ENCODE results near the gene KCTD1.

Gene KCTD1

DNA sequence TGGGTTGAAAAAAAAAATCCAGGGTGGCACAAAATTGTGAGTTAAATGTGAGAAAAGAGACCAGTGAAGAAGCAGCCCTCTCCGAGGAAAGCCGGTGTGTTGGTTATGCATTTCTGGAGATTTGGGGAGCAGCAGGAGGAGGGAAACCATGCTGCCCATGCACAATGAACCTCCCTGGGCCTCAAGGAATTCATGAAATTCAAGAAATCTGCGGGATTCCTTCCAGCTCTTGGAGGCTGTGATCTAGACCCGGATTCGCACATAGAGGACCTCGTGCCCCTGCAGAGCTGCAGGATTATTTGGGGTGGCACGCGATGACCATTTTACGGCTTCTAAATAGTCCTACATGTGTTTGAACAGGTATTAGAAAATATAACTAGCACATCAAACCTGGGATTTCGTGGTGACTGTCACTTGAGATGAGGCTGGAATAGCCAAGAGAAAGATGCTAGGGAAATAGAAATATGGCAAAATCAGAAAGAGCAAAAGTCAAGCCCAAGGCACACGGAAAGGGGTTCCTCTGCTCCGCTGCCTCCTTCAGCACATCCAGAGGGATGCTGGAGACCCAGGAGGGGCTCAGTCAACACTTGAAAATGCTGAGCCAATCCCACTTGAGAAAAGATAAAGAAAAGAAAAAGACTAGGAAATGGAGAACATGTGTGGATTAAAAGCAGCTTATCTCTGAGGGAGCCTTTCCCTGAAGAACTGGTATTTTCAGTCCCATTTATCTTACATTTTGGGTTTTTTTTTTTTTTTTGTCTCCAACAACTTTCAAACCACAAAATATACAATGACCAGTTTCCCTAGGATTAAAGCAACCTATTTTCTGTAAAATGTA lies 22.0 kb downstream of the KCTD1 start:
- peak; percentile 95 for TF ChIP-seq TEAD4 (IDR thresholded peaks at IDR 0.05)
- TF ChIP-seq, protein P1, sequence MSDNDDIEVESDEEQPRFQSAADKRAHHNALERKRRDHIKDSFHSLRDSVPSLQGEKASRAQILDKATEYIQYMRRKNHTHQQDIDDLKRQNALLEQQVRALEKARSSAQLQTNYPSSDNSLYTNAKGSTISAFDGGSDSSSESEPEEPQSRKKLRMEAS (IDR thresholded peaks at IDR 0.05) = peak; percentile 88
- TF ChIP-seq, protein P2, sequence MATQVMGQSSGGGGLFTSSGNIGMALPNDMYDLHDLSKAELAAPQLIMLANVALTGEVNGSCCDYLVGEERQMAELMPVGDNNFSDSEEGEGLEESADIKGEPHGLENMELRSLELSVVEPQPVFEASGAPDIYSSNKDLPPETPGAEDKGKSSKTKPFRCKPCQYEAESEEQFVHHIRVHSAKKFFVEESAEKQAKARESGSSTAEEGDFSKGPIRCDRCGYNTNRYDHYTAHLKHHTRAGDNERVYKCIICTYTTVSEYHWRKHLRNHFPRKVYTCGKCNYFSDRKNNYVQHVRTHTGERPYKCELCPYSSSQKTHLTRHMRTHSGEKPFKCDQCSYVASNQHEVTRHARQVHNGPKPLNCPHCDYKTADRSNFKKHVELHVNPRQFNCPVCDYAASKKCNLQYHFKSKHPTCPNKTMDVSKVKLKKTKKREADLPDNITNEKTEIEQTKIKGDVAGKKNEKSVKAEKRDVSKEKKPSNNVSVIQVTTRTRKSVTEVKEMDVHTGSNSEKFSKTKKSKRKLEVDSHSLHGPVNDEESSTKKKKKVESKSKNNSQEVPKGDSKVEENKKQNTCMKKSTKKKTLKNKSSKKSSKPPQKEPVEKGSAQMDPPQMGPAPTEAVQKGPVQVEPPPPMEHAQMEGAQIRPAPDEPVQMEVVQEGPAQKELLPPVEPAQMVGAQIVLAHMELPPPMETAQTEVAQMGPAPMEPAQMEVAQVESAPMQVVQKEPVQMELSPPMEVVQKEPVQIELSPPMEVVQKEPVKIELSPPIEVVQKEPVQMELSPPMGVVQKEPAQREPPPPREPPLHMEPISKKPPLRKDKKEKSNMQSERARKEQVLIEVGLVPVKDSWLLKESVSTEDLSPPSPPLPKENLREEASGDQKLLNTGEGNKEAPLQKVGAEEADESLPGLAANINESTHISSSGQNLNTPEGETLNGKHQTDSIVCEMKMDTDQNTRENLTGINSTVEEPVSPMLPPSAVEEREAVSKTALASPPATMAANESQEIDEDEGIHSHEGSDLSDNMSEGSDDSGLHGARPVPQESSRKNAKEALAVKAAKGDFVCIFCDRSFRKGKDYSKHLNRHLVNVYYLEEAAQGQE (IDR thresholded peaks at IDR 0.05; ENCODE audit: low read depth) = no peak
- TF ChIP-seq TCF12 (IDR thresholded peaks at IDR 0.05; ENCODE audit: low read depth) = peak; percentile 73
- no peak for TF ChIP-seq FOXM1 (IDR thresholded peaks at IDR 0.05; ENCODE audit: borderline replicate concordance, low read depth)
- 0 out of 2 replicates have a peak, but pooled peaks have one; percentile 2 for TF ChIP-seq TAF1 (IDR thresholded peaks at IDR 0.05; ENCODE audit: low read depth)
- no peak for TF ChIP-seq CREB1 (IDR thresholded peaks at IDR 0.05; ENCODE audit: low read depth)
- peak; percentile 13; the same call in 1 of the 2 replicates for TF ChIP-seq RAD21 (IDR thresholded peaks at IDR 0.05; ENCODE audit: low read depth)
- TF ChIP-seq EP300 (IDR thresholded peaks at IDR 0.05; ENCODE audit: borderline replicate concordance) = peak; percentile 73
- no peak for TF ChIP-seq EGR1 (IDR thresholded peaks at IDR 0.05)
- TF ChIP-seq NFIC (IDR thresholded peaks at IDR 0.05) = peak; percentile 36
- TF ChIP-seq ZBTB7A (IDR thresholded peaks at IDR 0.05; ENCODE audit: low read depth) = no peak
- TF ChIP-seq, protein P3, sequence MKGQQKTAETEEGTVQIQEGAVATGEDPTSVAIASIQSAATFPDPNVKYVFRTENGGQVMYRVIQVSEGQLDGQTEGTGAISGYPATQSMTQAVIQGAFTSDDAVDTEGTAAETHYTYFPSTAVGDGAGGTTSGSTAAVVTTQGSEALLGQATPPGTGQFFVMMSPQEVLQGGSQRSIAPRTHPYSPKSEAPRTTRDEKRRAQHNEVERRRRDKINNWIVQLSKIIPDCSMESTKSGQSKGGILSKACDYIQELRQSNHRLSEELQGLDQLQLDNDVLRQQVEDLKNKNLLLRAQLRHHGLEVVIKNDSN (IDR thresholded peaks at IDR 0.05) = no peak
- TF ChIP-seq YY1 (IDR thresholded peaks at IDR 0.05; ENCODE audit: low read depth) = no peak; the same call in 1 of the 2 replicates
- TF ChIP-seq CEBPB (IDR thresholded peaks at IDR 0.05) = no peak

DNA sequence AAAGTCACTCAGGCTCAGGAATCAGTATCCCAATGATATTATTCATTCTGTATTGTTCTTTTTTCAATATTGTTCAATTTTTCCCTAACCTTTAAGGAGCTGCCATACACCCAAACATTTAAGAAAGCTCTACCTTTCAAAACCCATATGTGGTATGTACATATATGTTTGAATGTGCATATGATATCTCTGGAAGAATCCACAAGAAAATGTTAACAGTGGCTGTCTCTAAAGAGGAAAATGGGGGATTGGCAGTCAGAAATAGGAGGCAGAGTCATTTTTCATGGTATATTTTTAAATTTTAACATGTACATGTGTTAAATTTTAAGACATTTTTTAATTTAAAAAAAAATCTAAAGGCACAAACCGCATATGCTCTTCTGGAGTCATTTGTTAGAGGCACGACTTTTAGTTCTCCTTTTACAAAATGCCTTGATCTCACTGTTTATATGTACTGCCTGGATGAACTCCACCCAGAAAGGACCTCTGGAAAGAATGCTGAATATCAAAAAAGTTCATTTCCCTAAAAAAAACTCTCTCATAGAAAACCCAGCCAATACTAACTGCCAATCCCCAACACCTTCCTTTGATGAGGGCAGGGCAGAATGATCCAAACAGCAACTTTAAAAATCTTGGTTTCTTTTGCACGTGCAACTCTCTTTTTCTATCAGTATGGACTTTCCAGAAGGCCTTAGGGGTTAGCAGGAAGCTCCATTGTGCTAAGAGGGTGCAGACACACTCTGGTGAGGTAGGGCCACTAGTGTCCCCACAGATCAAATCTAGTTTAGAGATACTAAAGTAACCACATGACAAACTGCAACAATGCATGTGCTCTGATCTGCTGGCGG lies 23.6 kb downstream of the KCTD1 start:
- TF ChIP-seq, protein P3 (IDR thresholded peaks at IDR 0.05) = no peak
- TF ChIP-seq NFIC (IDR thresholded peaks at IDR 0.05) = no peak
- TF ChIP-seq TEAD4 (IDR thresholded peaks at IDR 0.05) = no peak
- no peak for TF ChIP-seq YY1 (IDR thresholded peaks at IDR 0.05; ENCODE audit: low read depth)
- no peak for TF ChIP-seq TAF1 (IDR thresholded peaks at IDR 0.05; ENCODE audit: low read depth)
- no peak for TF ChIP-seq EGR1 (IDR thresholded peaks at IDR 0.05)
- TF ChIP-seq, protein P2 (IDR thresholded peaks at IDR 0.05; ENCODE audit: low read depth) = no peak
- no peak for TF ChIP-seq FOXM1 (IDR thresholded peaks at IDR 0.05; ENCODE audit: borderline replicate concordance, low read depth)
- no peak for TF ChIP-seq RAD21 (IDR thresholded peaks at IDR 0.05; ENCODE audit: low read depth)
- no peak for TF ChIP-seq ZBTB7A (IDR thresholded peaks at IDR 0.05; ENCODE audit: low read depth)
- TF ChIP-seq CREB1 (IDR thresholded peaks at IDR 0.05; ENCODE audit: low read depth) = no peak
- TF ChIP-seq CEBPB (IDR thresholded peaks at IDR 0.05) = no peak
- no peak for TF ChIP-seq TCF12 (IDR thresholded peaks at IDR 0.05; ENCODE audit: low read depth)
- TF ChIP-seq EP300 (IDR thresholded peaks at IDR 0.05; ENCODE audit: borderline replicate concordance) = no peak
- TF ChIP-seq, protein P1 (IDR thresholded peaks at IDR 0.05) = no peak

DNA sequence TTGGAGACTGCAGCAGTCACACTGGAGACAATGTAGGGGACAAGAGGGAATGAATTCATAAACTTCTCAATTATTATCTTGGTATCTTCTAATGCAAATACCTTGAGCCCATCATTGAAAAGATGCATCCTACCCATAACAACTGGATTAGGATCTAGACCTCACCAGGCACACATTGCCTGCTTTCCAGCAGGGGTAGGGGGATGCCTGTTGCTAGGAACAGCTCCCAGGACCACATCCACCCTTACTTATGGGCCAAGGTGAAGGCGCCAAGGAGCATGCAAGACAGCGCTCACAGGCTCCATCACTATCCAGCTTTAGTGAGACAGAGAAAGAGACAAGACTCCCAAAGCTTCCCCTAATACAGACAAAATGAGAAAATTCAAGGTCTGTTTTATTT lies 24.4 kb downstream of the KCTD1 start:
- TF ChIP-seq, protein P3 (IDR thresholded peaks at IDR 0.05) = no peak
- no peak for TF ChIP-seq NFIC (IDR thresholded peaks at IDR 0.05)
- TF ChIP-seq TAF1 (IDR thresholded peaks at IDR 0.05; ENCODE audit: low read depth) = no peak

DNA sequence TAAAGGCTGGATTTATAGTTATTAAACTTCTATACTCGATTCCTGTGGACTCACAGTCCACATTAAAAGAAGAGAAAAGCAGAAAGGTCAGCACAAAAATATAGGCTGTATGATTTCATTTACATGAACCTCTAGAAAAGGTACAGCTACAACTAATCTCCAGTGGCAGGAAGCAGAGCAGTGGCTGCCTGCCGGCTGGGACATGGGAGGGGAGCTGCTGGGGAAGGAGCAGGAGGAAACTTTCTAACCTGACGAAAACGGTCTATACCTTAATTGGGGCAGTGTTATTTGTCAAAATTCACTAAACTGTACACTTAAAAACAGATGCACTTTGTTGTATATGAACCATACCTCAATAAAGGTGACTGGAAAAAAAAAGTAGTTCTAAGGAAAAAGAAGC lies 26.7 kb downstream of the KCTD1 start:
- no peak for TF ChIP-seq NFIC (IDR thresholded peaks at IDR 0.05)
- no peak for TF ChIP-seq TCF12 (IDR thresholded peaks at IDR 0.05; ENCODE audit: low read depth)
- TF ChIP-seq CEBPB (IDR thresholded peaks at IDR 0.05) = no peak
- TF ChIP-seq ZBTB7A (IDR thresholded peaks at IDR 0.05; ENCODE audit: low read depth) = no peak
- no peak for TF ChIP-seq EP300 (IDR thresholded peaks at IDR 0.05; ENCODE audit: borderline replicate concordance)
- no peak for TF ChIP-seq TAF1 (IDR thresholded peaks at IDR 0.05; ENCODE audit: low read depth)
- TF ChIP-seq, protein P1 (IDR thresholded peaks at IDR 0.05) = no peak
- no peak for TF ChIP-seq EGR1 (IDR thresholded peaks at IDR 0.05)
